HG02973 (cell line): ENCODE data around the gene SLAMF9.

Experiments
- ATAC-seq: cut with Tn5 transposase; IDR thresholded peaks from one replicate; pipeline ENCODE4 v1.9.1; 2021; ENCODE audit warnings: moderate library complexity; ENCODE audit not compliant: unreplicated experiment

Gene SLAMF9

DNA sequence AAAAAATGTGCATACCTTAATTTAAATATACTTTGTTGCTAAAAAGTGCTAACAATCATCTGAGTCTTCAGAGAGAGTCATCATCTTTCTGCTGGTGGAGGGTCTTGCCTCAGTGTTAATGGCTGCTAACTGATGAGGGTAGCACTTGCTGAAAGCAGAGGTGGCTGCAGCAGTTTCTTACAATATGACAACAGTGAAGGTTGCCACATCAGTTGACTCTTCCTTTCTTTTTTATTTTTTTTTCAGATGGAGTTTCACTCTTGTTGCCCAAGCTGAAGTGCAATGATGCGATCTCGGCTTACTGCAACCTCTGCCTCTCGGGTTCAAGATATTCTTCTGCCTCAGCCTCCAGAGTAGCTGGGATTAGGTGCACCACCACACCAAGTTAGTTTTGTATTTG is 51.5 kb downstream of the SLAMF9 start:
- no peak for ATAC-seq
